ENCODE results near the gene TRAF2. TPM values are rescaled to one million over a fixed set of nuclear protein-coding genes. Genes with fewer than 3 reads are reported as not detected.
A peak's percentile ranks its signal among the peaks of the same experiment; 100 is the strongest.

The TRAF2 gene
- total RNA-seq, 1 experiment from 2014 or later, result 11.5 TPM

- no peaks in the 10 kb centered on the region for H3K9me2 ChIP-seq (replicated peaks; ENCODE audit: low read length)
- ATAC-seq, result peak; percentile 18
- no peaks in the 10 kb centered on the region for H4K20me1 ChIP-seq (ENCODE audit: low read length)
- H3K4me3 ChIP-seq (ENCODE audit: low read length), result peak overlapping the region; percentile 95
- no peak for DNase-seq
- peak overlapping the region; percentile 71 for H2AFZ ChIP-seq (ENCODE audit: low read length)
- peaks cover 9% of the 10 kb centered on the region; the same call in 1 of the 2 replicates for H3K4me1 ChIP-seq (ENCODE audit: insufficient read depth, low read length)
- TF ChIP-seq EZH2 (IDR thresholded peaks at IDR 0.05; ENCODE audit: low read length, unreplicated experiment), result no peak
- TF ChIP-seq CTCF (conservative IDR thresholded peaks at IDR 0.05; ENCODE audit: low read depth, low read length), result no peak
- no peak for TF ChIP-seq EZH2phosphoT487 (IDR thresholded peaks at IDR 0.05; ENCODE audit: borderline replicate concordance, low read length)
- ChIA-PET POLR2A (ENCODE audit: unreplicated experiment) (interaction anchor here (1.3 kb wide), 1 partner anchor 15 kb away, joined by 4 read pairs; no protein-coding TSS in a partner anchor), CTCF (no interaction called here)
- H3K27me3 ChIP-seq (ENCODE audit: low read length), result no peaks in the 10 kb centered on the region
- no peaks in the 10 kb centered on the region for H3K36me3 ChIP-seq (ENCODE audit: low read depth, low read length)
- H3F3A ChIP-seq (ENCODE audit: low read length, unreplicated experiment), result no peaks in the 10 kb centered on the region
- H3K27ac ChIP-seq (ENCODE audit: low read length), result peak overlapping the region; percentile 32
- BruUV-seq (replicated peaks), result TSS peak; percentile 47
- intact Hi-C loops (cut with micrococcal nuclease), result loop anchor here (2.0 kb wide), 2 partner anchors 14 to 58 kb away; partner anchors contain the start of genes C8G and FBXW5
- peaks cover 60% of the 10 kb centered on the region for H3K79me2 ChIP-seq (ENCODE audit: low read length)
- H3K4me2 ChIP-seq (ENCODE audit: low read length), result peak overlapping the region; percentile 99
- peak overlapping the region; percentile 94 for H3K9ac ChIP-seq (ENCODE audit: low read length)
- H3K9me3 ChIP-seq (ENCODE audit: low read length), result no peaks in the 10 kb centered on the region
Measured at GRCh38 chr9:136886610-136887597, 588 bp downstream of the TRAF2 start.

GRCh38 chr9:136888454-136888853 lies 2.1 kb downstream of the TRAF2 start:
- H3K9me3 ChIP-seq (ENCODE audit: low read length), result no peaks in the 10 kb centered on the region
- ATAC-seq (no peak), DNase-seq (no peak)
- no peaks in the 10 kb centered on the region for H3K36me3 ChIP-seq (ENCODE audit: low read depth, low read length)
- H3K79me2 ChIP-seq (ENCODE audit: low read length), result peaks cover 73% of the 10 kb centered on the region
- H3K4me1 ChIP-seq (ENCODE audit: insufficient read depth, low read length), result no peaks in the 10 kb centered on the region
- H3K27me3 ChIP-seq (ENCODE audit: low read length), result no peaks in the 10 kb centered on the region
- H3K9me2 ChIP-seq (replicated peaks; ENCODE audit: low read length), result no peaks in the 10 kb centered on the region
- H2AFZ ChIP-seq (ENCODE audit: low read length), result no peak overlapping the region
- BruUV-seq (replicated peaks), result no TSS peak
- TF ChIP-seq CTCF (conservative IDR thresholded peaks at IDR 0.05; ENCODE audit: low read depth, low read length) (no peak), EZH2 (IDR thresholded peaks at IDR 0.05; ENCODE audit: low read length, unreplicated experiment) (no peak), EZH2phosphoT487 (IDR thresholded peaks at IDR 0.05; ENCODE audit: borderline replicate concordance, low read length) (no peak)
- ChIA-PET POLR2A (ENCODE audit: unreplicated experiment) (no interaction called here), CTCF (no interaction called here)
- no peak overlapping the region for H3K4me3 ChIP-seq (ENCODE audit: low read length)
- intact Hi-C loops (cut with micrococcal nuclease), result no loop called here
- H3K9ac ChIP-seq (ENCODE audit: low read length), result no peak overlapping the region
- no peaks in the 10 kb centered on the region for H3F3A ChIP-seq (ENCODE audit: low read length, unreplicated experiment)
- no peak overlapping the region for H3K27ac ChIP-seq (ENCODE audit: low read length)
- no peak overlapping the region for H3K4me2 ChIP-seq (ENCODE audit: low read length)
- no peaks in the 10 kb centered on the region for H4K20me1 ChIP-seq (ENCODE audit: low read length)

GRCh38 chr9:136889858-136890257 lies 3.5 kb downstream of the TRAF2 start:
- Histone ChIP-seq H3K27ac (ENCODE audit: low read length) (no peak overlapping the region), H2AFZ (ENCODE audit: low read length) (no peak overlapping the region), H3F3A (ENCODE audit: low read length, unreplicated experiment) (no peaks in the 10 kb centered on the region), H3K4me1 (ENCODE audit: insufficient read depth, low read length) (no peaks in the 10 kb centered on the region), H3K9ac (ENCODE audit: low read length) (no peak overlapping the region), H3K79me2 (ENCODE audit: low read length) (peaks cover 80% of the 10 kb centered on the region), H3K36me3 (ENCODE audit: low read depth, low read length) (no peaks in the 10 kb centered on the region), H3K27me3 (ENCODE audit: low read length) (no peaks in the 10 kb centered on the region), H4K20me1 (ENCODE audit: low read length) (no peaks in the 10 kb centered on the region), H3K4me2 (ENCODE audit: low read length) (no peak overlapping the region), H3K9me2 (replicated peaks; ENCODE audit: low read length) (no peaks in the 10 kb centered on the region), H3K9me3 (ENCODE audit: low read length) (no peaks in the 10 kb centered on the region), H3K4me3 (ENCODE audit: low read length) (no peak overlapping the region)
- CTCF ChIA-PET, result no interaction called here
- no peak for TF ChIP-seq CTCF (conservative IDR thresholded peaks at IDR 0.05; ENCODE audit: low read depth, low read length)
- no peak for TF ChIP-seq EZH2 (IDR thresholded peaks at IDR 0.05; ENCODE audit: low read length, unreplicated experiment)
- TF ChIP-seq EZH2phosphoT487 (IDR thresholded peaks at IDR 0.05; ENCODE audit: borderline replicate concordance, low read length), result no peak
- no TSS peak for BruUV-seq (replicated peaks)
- intact Hi-C loops (cut with micrococcal nuclease), result no loop called here
- no peak for ATAC-seq
- no peak for DNase-seq
- POLR2A ChIA-PET (ENCODE audit: unreplicated experiment), result no interaction called here

All from PC-3 (cell line).